RWPE2 (cell line): Measurements from ENCODE around the gene LMX1A.

Experiments
- ATAC-seq: fragments of 200-7000 bp; cut with Tn5 transposase; 3 replicates; pipeline ENCODE4 v1.9.1; 2021; ENCODE audit warnings: low read depth
- DNase-seq: peaks from one replicate; pipeline ENCODE4 v3.0.0-alpha.2; 2020; ENCODE audit warnings: low spot score
- H3K27ac ChIP-seq: fragments of 450-650 bp; 2 replicates; pipeline ENCODE4 v1.5.1; 2017; ENCODE audit warnings: mild to moderate bottlenecking; ENCODE audit not compliant: poor library complexity, severe bottlenecking
- H3K27me3 ChIP-seq: fragments of 250-450 bp; sonication (Bioruptor Pico); 2 replicates; pipeline ENCODE4 v1.5.1; 2021; ENCODE audit warnings: mild to moderate bottlenecking, moderate library complexity; ENCODE audit not compliant: insufficient read depth, poor library complexity, severe bottlenecking
- H3K36me3 ChIP-seq: fragments of 250-450 bp; sonication (Bioruptor Pico); 2 replicates; pipeline ENCODE4 v1.5.1; 2020; ENCODE audit warnings: low read depth, mild to moderate bottlenecking, moderate library complexity
- H3K4me1 ChIP-seq: fragments of 250-450 bp; sonication (Bioruptor Pico); 2 replicates; pipeline ENCODE4 v1.5.1; 2021; ENCODE audit warnings: mild to moderate bottlenecking, moderate library complexity; ENCODE audit not compliant: insufficient read depth, poor library complexity, severe bottlenecking
- H3K4me3 ChIP-seq: fragments of 250-450 bp; sonication (Bioruptor Pico); 2 replicates; pipeline ENCODE4 v1.5.1; 2021; ENCODE audit warnings: mild to moderate bottlenecking, moderate library complexity; ENCODE audit not compliant: severe bottlenecking
- H3K9me3 ChIP-seq: fragments of 250-450 bp; sonication (Bioruptor Pico); 2 replicates; pipeline ENCODE4 v1.5.1; 2021; ENCODE audit warnings: mild to moderate bottlenecking, moderate library complexity; ENCODE audit not compliant: severe bottlenecking
- TF ChIP-seq, protein P1 (sequence below): fragments of 450-650 bp; IDR thresholded peaks from one replicate; pipeline ENCODE4 v1.5.1; 2017; ENCODE audit warnings: mild to moderate bottlenecking, moderate library complexity; ENCODE audit not compliant: poor library complexity, severe bottlenecking

Gene LMX1A

DNA sequence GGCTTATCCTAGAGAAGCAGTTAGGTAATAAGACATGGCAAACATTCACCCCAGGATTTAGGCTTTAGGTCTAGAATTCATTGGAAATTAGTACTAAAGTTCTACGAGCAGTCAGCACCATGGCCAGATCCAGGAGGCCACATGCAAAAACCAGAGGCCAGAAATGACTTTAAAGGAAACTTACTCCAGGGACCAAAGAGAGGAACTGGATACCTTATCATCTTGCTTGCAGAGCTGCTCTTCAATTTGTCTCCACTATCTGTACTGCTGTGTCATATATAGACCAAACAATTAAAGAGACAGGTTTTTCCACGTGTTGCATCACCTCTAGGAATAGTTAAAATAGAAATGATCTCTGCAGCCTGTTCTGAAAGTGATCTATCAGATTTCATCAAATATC lies 127.8 kb downstream of the LMX1A start:
- ATAC-seq = no peak
- TF ChIP-seq, protein P1, sequence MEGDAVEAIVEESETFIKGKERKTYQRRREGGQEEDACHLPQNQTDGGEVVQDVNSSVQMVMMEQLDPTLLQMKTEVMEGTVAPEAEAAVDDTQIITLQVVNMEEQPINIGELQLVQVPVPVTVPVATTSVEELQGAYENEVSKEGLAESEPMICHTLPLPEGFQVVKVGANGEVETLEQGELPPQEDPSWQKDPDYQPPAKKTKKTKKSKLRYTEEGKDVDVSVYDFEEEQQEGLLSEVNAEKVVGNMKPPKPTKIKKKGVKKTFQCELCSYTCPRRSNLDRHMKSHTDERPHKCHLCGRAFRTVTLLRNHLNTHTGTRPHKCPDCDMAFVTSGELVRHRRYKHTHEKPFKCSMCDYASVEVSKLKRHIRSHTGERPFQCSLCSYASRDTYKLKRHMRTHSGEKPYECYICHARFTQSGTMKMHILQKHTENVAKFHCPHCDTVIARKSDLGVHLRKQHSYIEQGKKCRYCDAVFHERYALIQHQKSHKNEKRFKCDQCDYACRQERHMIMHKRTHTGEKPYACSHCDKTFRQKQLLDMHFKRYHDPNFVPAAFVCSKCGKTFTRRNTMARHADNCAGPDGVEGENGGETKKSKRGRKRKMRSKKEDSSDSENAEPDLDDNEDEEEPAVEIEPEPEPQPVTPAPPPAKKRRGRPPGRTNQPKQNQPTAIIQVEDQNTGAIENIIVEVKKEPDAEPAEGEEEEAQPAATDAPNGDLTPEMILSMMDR = no peak
- H3K4me1 ChIP-seq = no peaks in the 10 kb centered on the region
- no peak overlapping the region for H3K4me3 ChIP-seq
- no peaks in the 10 kb centered on the region for H3K9me3 ChIP-seq
- no peak overlapping the region for H3K27ac ChIP-seq
- no peak for DNase-seq
- no peaks in the 10 kb centered on the region for H3K36me3 ChIP-seq
- peaks cover 3% of the 10 kb centered on the region for H3K27me3 ChIP-seq

DNA sequence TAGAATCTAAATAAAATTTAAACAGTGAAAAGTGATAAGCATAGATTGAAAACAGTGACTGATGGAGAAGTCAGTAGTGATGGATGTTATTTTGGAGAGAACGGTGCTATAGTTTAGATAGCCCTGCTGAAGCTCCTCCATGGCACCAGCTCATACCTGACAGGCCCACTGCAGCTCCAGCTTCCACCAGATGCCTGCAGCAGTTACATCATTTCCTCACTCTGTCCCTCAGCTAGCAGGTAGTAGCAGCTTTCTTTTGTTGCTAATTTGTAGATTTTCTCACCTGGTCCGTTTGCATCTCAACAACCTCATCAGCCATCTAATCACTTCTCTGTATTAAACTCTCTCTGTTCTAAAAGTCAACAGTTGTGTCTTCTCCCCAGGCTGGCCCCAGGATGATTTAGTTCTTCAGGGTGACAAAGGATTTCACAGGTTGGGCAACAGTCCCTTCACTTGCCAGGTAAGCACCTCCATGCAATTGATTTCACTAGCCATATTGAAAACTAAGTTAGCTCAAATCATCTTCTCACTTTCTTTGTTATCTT lies 128.3 kb downstream of the LMX1A start:
- no peak overlapping the region for H3K27ac ChIP-seq
- ATAC-seq (no peak), DNase-seq (no peak)
- no peaks in the 10 kb centered on the region for H3K9me3 ChIP-seq
- H3K27me3 ChIP-seq = no peaks in the 10 kb centered on the region
- H3K4me1 ChIP-seq = no peaks in the 10 kb centered on the region
- H3K36me3 ChIP-seq = no peaks in the 10 kb centered on the region
- TF ChIP-seq, protein P1 = no peak
- H3K4me3 ChIP-seq = no peak overlapping the region

DNA sequence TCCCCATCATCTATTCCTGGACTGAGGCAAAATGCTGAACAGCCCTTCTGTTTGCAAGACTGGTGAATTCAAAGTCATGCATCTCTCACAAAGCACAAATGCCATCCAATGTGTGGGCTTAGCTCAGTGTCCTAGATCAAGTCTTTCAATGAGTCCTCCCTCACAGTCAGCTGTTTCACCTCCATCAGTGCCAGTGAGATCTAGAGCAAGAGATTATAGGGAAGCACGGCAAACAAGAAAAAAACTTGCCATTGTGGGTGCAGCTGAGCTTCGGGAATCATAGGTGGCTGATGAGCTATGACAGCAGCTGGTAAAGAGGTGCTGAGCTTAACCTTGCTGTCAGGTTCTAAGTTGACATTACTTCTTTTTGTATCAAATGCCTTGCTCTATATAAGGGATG lies 130.2 kb downstream of the LMX1A start:
- Histone ChIP-seq H3K27me3 (no peaks in the 10 kb centered on the region), H3K4me3 (no peak overlapping the region), H3K4me1 (no peaks in the 10 kb centered on the region), H3K36me3 (no peaks in the 10 kb centered on the region), H3K9me3 (no peaks in the 10 kb centered on the region), H3K27ac (no peak overlapping the region)
- ATAC-seq (no peak), DNase-seq (no peak)
- TF ChIP-seq, protein P1 = no peak

DNA sequence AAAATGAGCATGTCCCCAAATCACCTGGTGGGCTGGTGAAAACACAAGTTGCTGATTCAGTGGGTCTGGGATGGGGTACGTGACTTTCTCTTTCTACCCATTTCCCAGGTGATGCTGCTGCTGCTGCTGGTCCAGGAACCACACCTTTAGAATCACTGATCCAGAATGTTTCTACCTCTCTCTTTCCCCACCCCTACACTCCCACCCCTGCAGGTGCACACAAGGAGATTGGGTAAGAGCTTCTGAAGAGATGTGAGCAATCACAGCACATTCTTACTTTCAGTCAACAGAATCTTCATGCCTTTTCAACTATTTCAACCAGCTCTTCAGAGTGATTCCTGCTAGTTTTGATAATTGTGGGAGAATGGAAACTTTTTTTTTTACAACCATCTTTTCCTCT lies 130.9 kb downstream of the LMX1A start:
- TF ChIP-seq, protein P1 = no peak
- Histone ChIP-seq H3K27ac (no peak overlapping the region), H3K4me1 (no peaks in the 10 kb centered on the region), H3K27me3 (no peaks in the 10 kb centered on the region), H3K36me3 (no peaks in the 10 kb centered on the region), H3K9me3 (no peaks in the 10 kb centered on the region), H3K4me3 (no peak overlapping the region)
- ATAC-seq = no peak
- DNase-seq = no peak

DNA sequence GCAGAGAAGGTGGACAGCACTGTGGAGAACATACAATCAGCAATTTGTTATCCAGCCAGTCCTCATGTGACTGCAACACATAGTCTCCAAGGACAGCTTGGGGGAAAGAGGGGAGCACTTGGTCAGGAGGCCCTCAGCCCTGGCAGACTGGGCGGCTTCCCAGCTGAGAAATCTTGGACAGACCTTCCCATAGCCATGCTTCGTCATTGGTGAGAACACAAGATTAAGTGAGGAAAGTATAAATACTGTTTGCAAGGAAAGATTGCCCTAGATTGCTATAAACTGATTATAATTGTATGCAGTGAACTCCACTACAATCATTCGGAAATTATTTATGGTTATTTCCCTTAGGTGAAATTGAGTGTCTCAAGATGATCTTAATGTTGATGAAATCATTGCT lies 131.5 kb downstream of the LMX1A start:
- Histone ChIP-seq H3K27me3 (no peaks in the 10 kb centered on the region), H3K9me3 (no peaks in the 10 kb centered on the region), H3K4me3 (no peak overlapping the region), H3K4me1 (no peaks in the 10 kb centered on the region), H3K27ac (no peak overlapping the region), H3K36me3 (no peaks in the 10 kb centered on the region)
- DNase-seq (no peak), ATAC-seq (no peak)
- TF ChIP-seq, protein P1 = no peak
